Measurements from ENCODE around the gene UBL4A.

The UBL4A gene

GRCh38 chrX:154506483-154507332 lies 20.3 kb upstream of the UBL4A start:
- DNase-seq (ENCODE audit: low read depth in 1 of 2, low spot score in 1 of 2) = no peak
- Histone ChIP-seq H3K27me3 (ENCODE audit: insufficient read depth, poor library complexity, severe bottlenecking) (no peaks in the 10 kb centered on the region), H3K27ac (replicated peaks) (no peak overlapping the region), H3K4me3 (replicated peaks; ENCODE audit: insufficient read depth, low read length) (no peak overlapping the region)
- TF ChIP-seq GABPA (IDR thresholded peaks at IDR 0.05; ENCODE audit: low read depth) = no peak
- TF ChIP-seq CTCF (IDR thresholded peaks at IDR 0.05; ENCODE audit: insufficient read depth, low read length) = no peak
- TF ChIP-seq SPI1 (IDR thresholded peaks at IDR 0.05; ENCODE audit: borderline replicate concordance, low read depth) = no peak
- TF ChIP-seq POLR2AphosphoS5 (IDR thresholded peaks at IDR 0.05; ENCODE audit: low read depth) = no peak
- TF ChIP-seq REST (IDR thresholded peaks at IDR 0.05; ENCODE audit: insufficient replicate concordance, low read depth) = no peak

- TF ChIP-seq REST (IDR thresholded peaks at IDR 0.05; ENCODE audit: insufficient replicate concordance, low read depth) = no peak
- no peak for TF ChIP-seq SPI1 (IDR thresholded peaks at IDR 0.05; ENCODE audit: borderline replicate concordance, low read depth)
- no peak for TF ChIP-seq POLR2AphosphoS5 (IDR thresholded peaks at IDR 0.05; ENCODE audit: low read depth)
- TF ChIP-seq GABPA (IDR thresholded peaks at IDR 0.05; ENCODE audit: low read depth) = no peak
- no peak for TF ChIP-seq CTCF (IDR thresholded peaks at IDR 0.05; ENCODE audit: insufficient read depth, low read length)
- DNase-seq (ENCODE audit: low read depth in 1 of 2, low spot score in 1 of 2) = no peak
- no peak overlapping the region for H3K4me3 ChIP-seq (replicated peaks; ENCODE audit: insufficient read depth, low read length)
- no peak overlapping the region for H3K27ac ChIP-seq (replicated peaks)
- no peaks in the 10 kb centered on the region for H3K27me3 ChIP-seq (ENCODE audit: insufficient read depth, poor library complexity, severe bottlenecking)
Measured at GRCh38 chrX:154505734-154506133, 19.3 kb upstream of the UBL4A start.

- DNase-seq (ENCODE audit: low read depth in 1 of 2, low spot score in 1 of 2) = no peak
- Histone ChIP-seq H3K4me3 (replicated peaks; ENCODE audit: insufficient read depth, low read length) (no peak overlapping the region), H3K27me3 (ENCODE audit: insufficient read depth, poor library complexity, severe bottlenecking) (no peaks in the 10 kb centered on the region), H3K27ac (replicated peaks) (no peak overlapping the region)
- no peak for TF ChIP-seq GABPA (IDR thresholded peaks at IDR 0.05; ENCODE audit: low read depth)
- TF ChIP-seq CTCF (IDR thresholded peaks at IDR 0.05; ENCODE audit: insufficient read depth, low read length) = no peak
- TF ChIP-seq REST (IDR thresholded peaks at IDR 0.05; ENCODE audit: insufficient replicate concordance, low read depth) = no peak
- no peak for TF ChIP-seq SPI1 (IDR thresholded peaks at IDR 0.05; ENCODE audit: borderline replicate concordance, low read depth)
- no peak for TF ChIP-seq POLR2AphosphoS5 (IDR thresholded peaks at IDR 0.05; ENCODE audit: low read depth)
Measured at GRCh38 chrX:154502989-154503388, 16.6 kb upstream of the UBL4A start.
